RWPE1 (cell line): ENCODE results near the gene CST9.

Source experiments
- CTCF ChIA-PET: fragments of 350-600 bp; sonication (Branson Sonifier 250); formaldehyde crosslinking; extraction: SDS; loops from one replicate; lab custom pipeline; 2021; lab: Yijun Ruan, JAX
- POLR2A ChIA-PET: fragments of 400-600 bp; formaldehyde crosslinking; extraction: SDS; loops from one replicate; lab custom pipeline; 2020; ENCODE audit warnings: antibody characterized with exemption; ENCODE audit not compliant: low non-redundant PET; lab: Yijun Ruan, JAX
- DNase-seq: peaks from one replicate; pipeline ENCODE4 v3.0.0; 2012; ENCODE audit warnings: low spot score
- H3K27ac ChIP-seq: fragments of 450-650 bp; 2 replicates; pipeline ENCODE4 v1.5.1; 2017
- TF ChIP-seq, protein P1 (sequence below): fragments of 450-650 bp; conservative IDR thresholded peaks from 2 replicates; pipeline ENCODE4 v1.5.1; 2017; ENCODE audit warnings: low read depth, mild to moderate bottlenecking

The CST9 gene

GRCh38 chr20:23569570-23569969, 36.1 kb downstream of the CST9 start:
- no peak overlapping the region for H3K27ac ChIP-seq
- POLR2A ChIA-PET, result no interaction called here
- TF ChIP-seq, protein P1, sequence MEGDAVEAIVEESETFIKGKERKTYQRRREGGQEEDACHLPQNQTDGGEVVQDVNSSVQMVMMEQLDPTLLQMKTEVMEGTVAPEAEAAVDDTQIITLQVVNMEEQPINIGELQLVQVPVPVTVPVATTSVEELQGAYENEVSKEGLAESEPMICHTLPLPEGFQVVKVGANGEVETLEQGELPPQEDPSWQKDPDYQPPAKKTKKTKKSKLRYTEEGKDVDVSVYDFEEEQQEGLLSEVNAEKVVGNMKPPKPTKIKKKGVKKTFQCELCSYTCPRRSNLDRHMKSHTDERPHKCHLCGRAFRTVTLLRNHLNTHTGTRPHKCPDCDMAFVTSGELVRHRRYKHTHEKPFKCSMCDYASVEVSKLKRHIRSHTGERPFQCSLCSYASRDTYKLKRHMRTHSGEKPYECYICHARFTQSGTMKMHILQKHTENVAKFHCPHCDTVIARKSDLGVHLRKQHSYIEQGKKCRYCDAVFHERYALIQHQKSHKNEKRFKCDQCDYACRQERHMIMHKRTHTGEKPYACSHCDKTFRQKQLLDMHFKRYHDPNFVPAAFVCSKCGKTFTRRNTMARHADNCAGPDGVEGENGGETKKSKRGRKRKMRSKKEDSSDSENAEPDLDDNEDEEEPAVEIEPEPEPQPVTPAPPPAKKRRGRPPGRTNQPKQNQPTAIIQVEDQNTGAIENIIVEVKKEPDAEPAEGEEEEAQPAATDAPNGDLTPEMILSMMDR, result no peak
- CTCF ChIA-PET, result no interaction called here
- DNase-seq, result no peak

DNA sequence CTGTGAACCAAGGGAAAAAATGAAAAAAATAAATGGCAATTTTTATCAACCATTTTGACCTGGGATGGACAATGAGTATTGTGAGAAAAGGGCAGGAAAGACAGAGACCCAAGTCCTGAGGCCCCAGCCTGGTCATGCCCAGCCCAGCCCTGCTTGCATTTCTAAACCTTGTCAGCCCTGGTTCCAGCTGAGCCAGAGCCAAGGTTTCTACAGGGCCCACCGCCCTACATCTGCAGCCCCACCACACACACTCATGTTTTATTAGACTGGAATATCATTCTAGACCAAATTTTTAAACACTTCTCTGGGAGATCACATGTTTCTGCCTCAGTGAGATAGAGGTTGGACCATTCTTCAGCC, 36.8 kb downstream of the CST9 start:
- TF ChIP-seq, protein P1, result no peak
- POLR2A ChIA-PET, result no interaction called here
- no peak for DNase-seq
- CTCF ChIA-PET, result no interaction called here
- no peak overlapping the region for H3K27ac ChIP-seq

DNA sequence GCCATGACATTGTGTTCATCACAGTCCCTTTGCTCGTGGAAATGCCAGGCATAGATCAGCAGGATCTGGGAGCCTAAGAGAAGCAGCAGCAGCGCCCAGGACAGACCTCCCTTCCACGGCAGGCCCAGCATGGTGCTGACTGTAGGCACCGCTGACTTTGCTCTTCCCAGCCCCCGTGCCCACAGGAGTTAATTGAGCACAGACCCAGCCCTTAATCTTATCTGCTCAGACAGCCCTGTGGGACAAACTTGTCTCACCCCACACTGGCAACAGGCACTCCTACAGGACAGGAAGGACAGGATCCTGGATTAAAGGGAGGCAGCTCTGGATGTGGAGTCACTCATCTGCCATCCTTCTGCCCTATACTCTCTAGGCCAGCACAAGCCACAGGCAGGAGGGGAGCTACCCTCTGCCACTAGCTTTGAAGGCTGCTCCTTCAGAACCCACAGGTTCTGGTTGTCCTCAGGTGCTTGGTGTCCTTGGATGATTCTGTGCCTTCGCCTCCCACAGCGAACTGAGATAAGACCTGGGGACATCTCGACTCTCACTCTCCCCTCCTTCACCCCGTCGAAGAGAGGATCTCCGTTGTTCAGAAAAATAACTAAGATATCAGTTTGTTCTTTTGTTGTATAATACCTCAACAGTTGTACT, 37.3 kb downstream of the CST9 start, which contains the start of gene CST9L:
Gene CST9L (minus strand): TSS at position 165 of the 651 bp plus-strand sequence. CDS start 34 bp downstream, at position 131.
- TF ChIP-seq, protein P1, result no peak
- CTCF ChIA-PET, result no interaction called here
- H3K27ac ChIP-seq, result no peak within 1 kb of the TSS
- POLR2A ChIA-PET, result no interaction called here
- no peak for DNase-seq

GRCh38 chr20:23566199-23566932, 39.4 kb downstream of the CST9 start:
- TF ChIP-seq, protein P1, result no peak
- POLR2A ChIA-PET, result no interaction called here
- CTCF ChIA-PET, result no interaction called here
- no peak overlapping the region for H3K27ac ChIP-seq
- DNase-seq, result no peak

GRCh38 chr20:23565503-23566045, 40.1 kb downstream of the CST9 start:
- POLR2A ChIA-PET, result no interaction called here
- CTCF ChIA-PET, result interaction anchor here (0.7 to 1.1 kb wide), 2 partner anchors 102 to 1266 kb away, joined by 3 to 4 read pairs; no protein-coding TSS in a partner anchor
- no peak for DNase-seq
- H3K27ac ChIP-seq, result no peak overlapping the region
- TF ChIP-seq, protein P1, result no peak

DNA sequence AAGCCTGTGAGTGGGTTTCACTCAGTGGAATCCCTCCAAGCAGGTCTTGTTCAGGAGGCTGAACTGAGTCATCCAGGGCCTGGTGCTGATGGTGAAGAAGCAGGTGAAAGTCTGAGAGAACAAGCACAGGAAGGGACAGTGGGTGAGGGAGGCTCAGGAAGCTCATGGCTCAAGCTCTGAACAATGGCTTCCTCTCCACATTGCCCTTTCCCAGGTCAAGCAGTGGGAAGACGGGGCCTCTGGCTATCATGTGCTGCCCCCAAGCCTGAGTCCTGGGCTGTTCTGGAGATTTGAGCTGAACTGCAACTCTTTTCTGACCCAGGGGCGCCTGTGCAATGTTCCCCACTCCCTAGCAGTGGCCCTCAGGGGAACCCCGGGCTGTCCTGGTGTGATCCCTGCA, 40.8 kb downstream of the CST9 start:
- POLR2A ChIA-PET, result no interaction called here
- CTCF ChIA-PET, result interaction anchor here (0.7 to 1.1 kb wide), 2 partner anchors 102 to 1267 kb away, joined by 3 to 4 read pairs; no protein-coding TSS in a partner anchor
- no peak overlapping the region for H3K27ac ChIP-seq
- TF ChIP-seq, protein P1, result no peak
- DNase-seq, result no peak
